Activated naive CD8-positive, alpha-beta T cell (primary cell): ENCODE data around the gene FAM20A.
A peak's percentile ranks its signal among the peaks of the same experiment; 100 is the strongest.

Experiments
- H3K27ac Mint-ChIP-seq: one replicate; pipeline ENCODE4 v1.8.0; 2021; ENCODE audit warnings: mixed read lengths
- H3K27me3 Mint-ChIP-seq: one replicate; pipeline ENCODE4 v1.8.0; 2021; ENCODE audit warnings: mixed read lengths
- H3K36me3 Mint-ChIP-seq: one replicate; pipeline ENCODE4 v1.8.0; 2021; ENCODE audit warnings: mixed read lengths
- H3K4me1 Mint-ChIP-seq: one replicate; pipeline ENCODE4 v1.8.0; 2021; ENCODE audit warnings: low read depth, mixed read lengths
- H3K4me3 Mint-ChIP-seq: one replicate; pipeline ENCODE4 v1.8.0; 2021; ENCODE audit warnings: mild to moderate bottlenecking, mixed read lengths
- H3K9me3 Mint-ChIP-seq: one replicate; pipeline ENCODE4 v1.8.0; 2021; ENCODE audit warnings: low read depth, mixed read lengths

The FAM20A gene

GRCh38 chr17:68614718-68615117, 13.6 kb upstream of the FAM20A start:
- Mint-ChIP-seq H3K27ac (no peak overlapping the region), H3K4me1 (no peaks in the 10 kb centered on the region), H3K9me3 (no peaks in the 10 kb centered on the region), H3K4me3 (no peak overlapping the region), H3K27me3 (peaks cover 20% of the 10 kb centered on the region), H3K36me3 (no peaks in the 10 kb centered on the region)

DNA sequence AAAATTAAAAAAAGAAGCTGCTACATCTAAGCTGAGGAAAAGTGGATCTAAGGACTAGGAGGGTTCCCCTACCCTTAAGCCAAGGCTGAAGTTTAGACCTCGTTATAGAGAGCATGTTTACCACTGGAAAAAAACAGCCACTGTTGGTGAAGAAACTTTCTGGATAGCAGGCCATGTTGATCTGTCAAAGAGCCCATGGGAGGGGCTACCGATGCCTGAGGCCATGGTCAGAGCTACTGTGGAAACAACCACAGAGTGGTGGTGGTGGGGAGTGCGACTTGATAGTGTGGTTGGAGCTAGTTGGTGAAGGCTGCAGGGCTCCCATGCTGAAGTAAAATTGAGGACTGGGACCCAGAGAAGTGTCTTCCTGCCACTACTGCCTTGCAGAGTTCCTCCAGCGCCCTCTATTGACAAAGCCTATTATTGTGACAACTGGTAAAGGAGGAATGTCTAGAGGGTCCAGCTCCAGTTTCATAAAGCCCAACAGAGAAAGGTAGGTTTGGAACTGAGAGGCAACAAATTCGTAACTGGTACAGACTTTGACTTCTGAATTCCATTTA, 12.7 kb upstream of the FAM20A start:
- Mint-ChIP-seq H3K4me3 (no peak overlapping the region), H3K36me3 (no peaks in the 10 kb centered on the region), H3K27me3 (peaks cover 14% of the 10 kb centered on the region), H3K4me1 (no peaks in the 10 kb centered on the region), H3K27ac (no peak overlapping the region), H3K9me3 (no peaks in the 10 kb centered on the region)

DNA sequence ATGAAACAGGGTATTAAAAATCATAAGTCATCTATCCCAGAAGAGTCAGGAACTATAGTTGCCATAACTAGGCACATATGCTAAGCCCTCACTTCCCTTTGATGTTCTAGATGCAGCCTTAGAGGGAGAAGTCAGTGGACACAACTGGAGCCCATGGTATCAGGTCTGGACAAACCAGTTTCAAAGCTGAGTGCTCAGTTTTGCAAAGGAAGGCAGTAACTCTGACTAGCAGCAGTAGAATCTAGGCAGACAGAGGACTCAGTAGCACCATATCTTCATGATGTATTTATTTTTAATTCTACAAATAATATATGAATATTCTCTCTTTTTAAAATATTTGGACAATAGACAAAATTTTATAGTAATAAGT, 11.7 kb upstream of the FAM20A start:
- peaks cover 2% of the 10 kb centered on the region for H3K9me3 Mint-ChIP-seq
- no peaks in the 10 kb centered on the region for H3K4me1 Mint-ChIP-seq
- H3K4me3 Mint-ChIP-seq: no peak overlapping the region
- peaks cover 10% of the 10 kb centered on the region for H3K27me3 Mint-ChIP-seq
- H3K27ac Mint-ChIP-seq: no peak overlapping the region
- no peaks in the 10 kb centered on the region for H3K36me3 Mint-ChIP-seq

DNA sequence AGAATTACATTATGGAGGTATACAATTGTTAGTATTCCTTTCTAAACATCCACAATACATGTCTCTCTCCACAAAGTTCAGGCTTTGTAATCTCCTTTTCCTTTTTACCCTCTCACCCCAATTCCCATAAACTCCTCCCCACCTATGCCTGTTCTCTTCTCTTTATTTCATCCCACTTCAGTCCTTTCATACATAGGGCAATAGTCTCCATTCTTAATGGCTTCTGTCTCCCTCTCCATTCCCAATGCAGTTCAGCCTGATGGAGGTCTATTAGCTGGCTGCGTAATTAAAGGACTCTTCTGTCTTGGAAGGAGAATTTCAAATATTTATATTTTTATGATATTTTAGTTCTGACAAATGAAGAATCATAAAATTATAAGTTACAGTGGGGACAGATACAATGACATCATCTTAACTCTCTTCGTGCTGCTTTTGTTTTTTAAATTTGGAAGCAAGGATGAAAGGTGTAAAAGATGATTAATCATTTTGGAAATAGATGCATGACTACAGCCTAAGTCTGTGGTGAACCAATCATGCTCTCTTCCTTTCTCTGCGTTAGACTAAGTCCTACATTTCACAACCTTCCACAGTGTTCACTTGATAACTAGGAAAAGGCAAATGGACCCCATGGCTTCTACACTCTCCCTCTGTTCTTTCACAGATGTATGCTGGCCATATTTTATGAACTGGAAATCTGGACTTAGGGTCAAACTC, 11.2 kb upstream of the FAM20A start:
- Mint-ChIP-seq H3K4me1 (no peaks in the 10 kb centered on the region), H3K27me3 (peaks cover 10% of the 10 kb centered on the region), H3K4me3 (no peak overlapping the region), H3K27ac (no peak overlapping the region), H3K9me3 (peaks cover 7% of the 10 kb centered on the region), H3K36me3 (no peaks in the 10 kb centered on the region)

DNA sequence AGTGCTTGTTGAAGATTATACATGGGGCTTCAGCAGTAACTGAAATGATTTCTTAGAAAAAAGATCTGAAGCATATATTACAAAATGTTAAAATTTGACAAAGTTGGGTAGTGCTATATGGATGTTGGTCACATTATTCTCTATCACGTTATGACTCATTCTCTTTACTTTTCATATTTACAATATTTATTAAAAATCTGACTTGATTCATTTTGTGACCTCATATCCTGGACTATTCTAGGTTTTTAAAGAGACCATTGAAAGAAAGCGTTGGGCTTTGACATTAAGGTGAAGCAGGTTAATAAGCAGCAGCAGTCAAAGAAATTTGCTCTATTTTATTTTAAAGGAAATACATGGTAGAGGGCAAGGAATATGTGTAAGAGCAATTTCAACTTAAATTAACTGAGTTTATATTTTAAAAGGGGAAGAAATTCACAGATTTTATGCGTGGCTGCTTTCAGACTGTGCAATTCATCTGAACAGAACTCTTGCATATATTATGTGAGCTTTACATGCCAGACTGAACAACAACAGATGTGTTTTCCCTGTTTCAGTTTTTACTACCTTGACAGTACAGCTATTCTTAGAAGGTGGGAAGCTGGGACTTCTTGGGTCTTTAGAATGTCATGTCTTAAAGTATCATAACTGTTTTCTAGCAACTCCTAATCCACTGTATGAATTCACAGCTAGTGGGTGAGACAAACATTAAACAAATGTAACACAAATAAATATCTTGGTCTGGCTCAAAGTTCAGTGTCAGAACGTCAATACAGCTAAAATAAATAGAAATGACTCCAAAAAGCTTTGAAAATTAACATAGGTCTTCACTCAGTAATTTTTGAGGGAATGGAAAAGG, 10.4 kb upstream of the FAM20A start:
- H3K27me3 Mint-ChIP-seq: peaks cover 10% of the 10 kb centered on the region
- H3K4me3 Mint-ChIP-seq: no peak overlapping the region
- H3K36me3 Mint-ChIP-seq: no peaks in the 10 kb centered on the region
- H3K9me3 Mint-ChIP-seq: peaks cover 7% of the 10 kb centered on the region
- no peaks in the 10 kb centered on the region for H3K4me1 Mint-ChIP-seq
- H3K27ac Mint-ChIP-seq: no peak overlapping the region

DNA sequence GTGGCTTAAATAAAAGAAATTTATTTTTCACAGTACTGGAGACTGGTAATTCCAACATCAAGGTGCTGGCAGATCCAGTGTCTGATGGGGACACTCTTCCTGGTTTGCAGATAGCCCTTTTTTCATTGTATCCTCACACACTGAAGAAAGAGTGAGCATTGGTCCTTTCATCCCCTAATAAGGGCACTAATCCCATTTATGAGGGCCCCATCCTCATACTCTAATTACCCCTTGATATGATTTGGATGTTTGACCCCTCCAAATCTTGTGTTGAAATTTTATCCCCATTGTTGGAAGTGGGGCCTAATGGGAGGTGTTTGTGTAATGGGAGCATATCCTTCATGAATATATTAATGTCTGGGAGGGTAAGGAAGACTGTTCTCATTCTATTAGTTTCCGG, 9.4 kb upstream of the FAM20A start:
- no peak overlapping the region for H3K27ac Mint-ChIP-seq
- no peaks in the 10 kb centered on the region for H3K36me3 Mint-ChIP-seq
- no peaks in the 10 kb centered on the region for H3K4me1 Mint-ChIP-seq
- peaks cover 9% of the 10 kb centered on the region for H3K27me3 Mint-ChIP-seq
- H3K9me3 Mint-ChIP-seq: peaks cover 7% of the 10 kb centered on the region
- no peak overlapping the region for H3K4me3 Mint-ChIP-seq

DNA sequence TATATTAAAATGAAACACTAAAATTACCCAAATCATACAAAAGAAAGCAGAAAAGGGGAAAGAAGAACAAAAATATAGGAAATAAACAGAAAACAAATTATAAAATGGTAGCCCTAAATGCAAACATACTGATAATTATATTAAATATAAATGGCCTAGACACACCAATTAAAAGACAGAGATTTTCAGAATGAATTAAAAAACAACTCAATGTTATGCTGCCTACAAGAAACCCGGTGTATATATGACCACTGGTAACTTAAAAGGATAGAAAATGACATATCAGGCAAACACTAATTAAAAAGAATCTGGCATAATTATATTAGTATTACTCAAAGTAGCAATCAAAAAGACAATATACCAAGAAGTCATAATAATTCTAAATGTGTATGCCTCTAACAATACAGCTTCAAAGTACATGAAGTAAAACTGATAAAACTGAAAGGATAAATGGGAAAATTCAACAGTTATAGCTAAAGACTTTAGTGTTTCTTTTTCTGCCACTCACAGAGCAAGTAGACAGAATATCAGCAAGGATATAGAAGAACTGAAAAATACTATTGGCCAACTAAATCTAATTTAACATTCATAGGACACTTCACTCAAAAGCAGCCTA, 7.5 kb upstream of the FAM20A start:
- Mint-ChIP-seq H3K4me3 (no peak overlapping the region), H3K27me3 (peaks cover 9% of the 10 kb centered on the region), H3K27ac (no peak overlapping the region), H3K9me3 (peaks cover 7% of the 10 kb centered on the region), H3K36me3 (no peaks in the 10 kb centered on the region), H3K4me1 (no peaks in the 10 kb centered on the region)

DNA sequence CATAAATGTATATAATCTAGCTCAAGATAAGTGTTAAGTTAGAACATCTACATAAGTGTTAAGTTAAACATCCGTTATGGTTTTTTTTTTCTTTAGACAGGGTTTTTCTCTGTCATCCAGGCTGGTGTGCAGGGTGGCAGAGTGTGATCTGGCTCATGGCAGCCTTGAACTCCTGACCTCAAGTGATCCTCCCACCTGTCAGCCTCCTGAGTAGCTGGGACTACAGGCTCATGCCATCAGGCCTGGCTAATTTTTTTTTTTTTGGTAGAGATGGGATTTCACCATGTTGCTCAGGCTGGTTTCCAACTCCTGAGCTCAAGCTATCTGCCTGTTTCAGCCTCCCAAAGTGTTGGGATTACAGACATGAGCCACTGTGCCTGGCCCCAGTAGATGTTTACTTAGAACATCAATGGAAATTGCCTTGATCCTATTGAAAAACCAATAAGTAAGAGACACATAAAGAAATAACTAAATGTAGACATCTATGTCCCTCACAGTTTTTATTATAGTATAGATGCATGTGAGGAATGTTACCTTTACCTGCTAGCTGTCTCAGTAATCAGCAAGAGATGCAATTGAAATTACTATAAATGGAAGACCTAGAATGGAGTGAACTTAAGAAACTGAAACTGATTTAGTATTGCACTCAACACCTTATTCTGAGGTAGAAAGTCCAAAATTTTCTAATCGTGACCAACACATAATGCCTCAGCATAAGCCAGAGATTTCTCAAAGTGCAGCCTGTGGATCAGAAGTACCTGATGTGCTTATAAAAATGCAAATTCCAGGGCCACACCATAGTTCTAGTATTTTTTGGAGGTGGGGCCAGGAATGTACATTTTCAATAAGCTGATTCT, 5.5 kb upstream of the FAM20A start:
- H3K4me1 Mint-ChIP-seq: no peaks in the 10 kb centered on the region
- H3K27me3 Mint-ChIP-seq: peaks cover 22% of the 10 kb centered on the region
- no peak overlapping the region for H3K27ac Mint-ChIP-seq
- no peaks in the 10 kb centered on the region for H3K36me3 Mint-ChIP-seq
- no peak overlapping the region for H3K4me3 Mint-ChIP-seq
- peaks cover 7% of the 10 kb centered on the region for H3K9me3 Mint-ChIP-seq

DNA sequence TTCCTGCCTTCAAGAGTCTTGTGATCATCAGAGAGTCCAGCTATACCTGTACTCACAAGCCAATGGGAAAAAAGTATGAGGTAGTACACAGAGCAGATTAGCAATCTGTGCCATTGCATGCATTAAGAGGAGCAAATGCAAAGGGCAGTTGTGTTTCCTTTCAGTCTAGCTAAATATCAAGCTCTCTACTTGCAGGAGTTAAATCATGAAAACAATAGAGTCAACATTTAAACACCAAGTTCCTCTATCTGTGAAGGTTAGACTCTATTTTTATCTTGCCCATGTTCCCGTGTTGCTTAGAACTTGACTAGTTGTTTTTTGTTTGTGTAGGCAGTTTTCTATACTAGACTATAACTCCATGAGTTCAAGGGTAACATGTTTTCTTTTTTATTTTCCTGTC, 4.7 kb upstream of the FAM20A start:
- H3K4me3 Mint-ChIP-seq: no peak overlapping the region
- H3K9me3 Mint-ChIP-seq: peaks cover 7% of the 10 kb centered on the region
- peaks cover 24% of the 10 kb centered on the region for H3K27me3 Mint-ChIP-seq
- no peaks in the 10 kb centered on the region for H3K4me1 Mint-ChIP-seq
- no peak overlapping the region for H3K27ac Mint-ChIP-seq
- no peaks in the 10 kb centered on the region for H3K36me3 Mint-ChIP-seq

DNA sequence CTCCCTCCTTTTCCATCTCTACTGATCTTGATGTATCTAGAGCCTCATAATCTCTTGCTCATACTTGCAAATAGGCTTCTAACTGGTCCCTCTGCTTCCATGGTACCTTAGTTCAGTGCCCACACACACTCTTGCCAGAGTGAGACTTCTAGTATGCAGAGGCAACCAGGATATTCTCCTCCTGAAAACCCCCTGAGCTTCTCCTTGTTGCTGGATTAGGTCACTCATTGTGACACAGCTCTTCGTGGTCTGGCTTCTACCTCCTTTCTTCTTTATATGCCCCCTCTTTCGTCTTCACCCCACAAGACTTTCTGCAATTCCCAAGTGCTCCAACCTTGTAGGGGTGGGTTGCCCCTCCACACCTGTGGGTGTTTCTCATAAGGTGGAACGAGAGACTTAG, 2.5 kb upstream of the FAM20A start:
- Mint-ChIP-seq H3K36me3 (no peaks in the 10 kb centered on the region), H3K4me1 (peaks cover 4% of the 10 kb centered on the region), H3K4me3 (no peak overlapping the region), H3K27ac (no peak overlapping the region), H3K9me3 (peaks cover 7% of the 10 kb centered on the region), H3K27me3 (peaks cover 35% of the 10 kb centered on the region)

GRCh38 chr17:68603027-68603426, 1.9 kb upstream of the FAM20A start:
- Mint-ChIP-seq H3K27me3 (peaks cover 41% of the 10 kb centered on the region), H3K4me1 (peaks cover 4% of the 10 kb centered on the region), H3K36me3 (no peaks in the 10 kb centered on the region), H3K9me3 (peaks cover 6% of the 10 kb centered on the region), H3K27ac (no peak overlapping the region), H3K4me3 (no peak overlapping the region)

DNA sequence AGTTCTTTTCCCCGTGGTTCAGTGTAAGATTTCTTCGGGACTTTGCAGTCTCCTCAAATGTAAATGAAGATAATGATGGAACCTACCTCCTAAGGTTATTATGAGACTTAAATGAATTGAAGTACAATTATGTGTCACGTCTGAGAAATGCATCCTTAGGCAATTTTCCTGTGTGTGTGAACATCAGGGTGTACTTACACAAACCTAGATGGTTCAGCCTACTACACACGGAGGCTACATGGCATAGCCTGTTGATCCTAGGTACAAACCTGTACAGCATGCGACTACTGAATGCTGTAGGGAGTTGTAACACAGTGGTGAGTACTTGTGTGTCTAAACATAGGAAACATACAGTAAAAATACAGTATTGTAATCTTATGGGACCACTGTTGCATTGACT, 1.1 kb upstream of the FAM20A start:
- no peak overlapping the region for H3K27ac Mint-ChIP-seq
- peak overlapping the region; percentile 33 for H3K4me3 Mint-ChIP-seq
- H3K9me3 Mint-ChIP-seq: no peaks in the 10 kb centered on the region
- H3K36me3 Mint-ChIP-seq: no peaks in the 10 kb centered on the region
- H3K27me3 Mint-ChIP-seq: peaks cover 41% of the 10 kb centered on the region
- peaks cover 4% of the 10 kb centered on the region for H3K4me1 Mint-ChIP-seq

DNA sequence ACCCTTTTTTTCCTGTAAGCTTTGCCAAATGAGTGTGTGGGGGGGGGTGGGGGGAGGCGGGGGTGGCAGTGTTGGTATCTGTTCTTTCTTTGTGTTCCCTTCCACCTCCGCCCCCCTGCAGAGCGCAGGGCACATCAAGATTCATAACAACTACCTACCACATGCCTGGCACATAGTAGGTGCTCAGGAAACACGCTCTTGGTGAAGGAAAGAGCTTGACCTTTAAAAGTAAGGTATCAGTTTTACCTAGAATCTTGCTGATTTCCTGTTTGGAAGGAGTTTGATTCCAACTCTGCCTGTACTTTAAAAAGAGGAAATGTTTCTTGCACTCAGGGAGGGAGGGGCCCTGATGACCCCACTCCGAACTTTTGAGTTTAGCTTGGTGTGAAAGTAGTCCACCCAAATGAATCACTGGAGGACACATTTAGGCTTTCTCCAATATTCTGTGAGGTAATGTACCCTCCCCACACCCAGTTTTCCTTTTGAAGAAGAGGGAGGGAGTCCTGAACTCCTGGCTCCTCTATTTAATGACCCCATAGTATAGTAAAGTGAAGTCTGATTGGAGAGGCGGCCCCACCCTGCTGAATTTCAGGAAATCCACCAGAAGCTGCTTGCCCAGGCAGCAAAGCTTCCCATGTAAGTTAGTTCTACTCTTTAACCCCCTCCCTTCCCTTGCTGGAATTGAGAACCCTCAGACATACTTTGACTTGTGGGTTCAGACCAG, 560 bp upstream of the FAM20A start:
- Mint-ChIP-seq H3K27me3 (peaks cover 43% of the 10 kb centered on the region), H3K4me3 (peak overlapping the region; percentile 65), H3K36me3 (no peaks in the 10 kb centered on the region)

More for the DNA sequence above, 560 bp upstream of the FAM20A start:
- H3K4me1 Mint-ChIP-seq: peaks cover 4% of the 10 kb centered on the region
- no peaks in the 10 kb centered on the region for H3K9me3 Mint-ChIP-seq
- H3K27ac Mint-ChIP-seq: no peak overlapping the region
